Measurements from ENCODE around the gene PHACTR3. TPM values are rescaled to one million over a fixed set of nuclear protein-coding genes. Genes with fewer than 3 reads are reported as not detected.

The PHACTR3 gene
- total RNA-seq, 1 donor from 2014 or later, result not detected

- no peaks in the 10 kb centered on the region for H3K9me3 Mint-ChIP-seq
- peaks cover 3% of the 10 kb centered on the region for H3K4me1 Mint-ChIP-seq (ENCODE audit: low read depth)
- H3K27me3 Mint-ChIP-seq (ENCODE audit: low read depth), result no peaks in the 10 kb centered on the region
- DNase-seq (ENCODE audit: low spot score), result no peak
- intact Hi-C loops (cut with micrococcal nuclease), result no loop called here
- no peak overlapping the region for H3K27ac Mint-ChIP-seq
- H3K36me3 Mint-ChIP-seq (ENCODE audit: low read depth), result no peaks in the 10 kb centered on the region
- H3K4me3 Mint-ChIP-seq (ENCODE audit: low read depth), result no peak overlapping the region
Observed at GRCh38 chr20:59587570-59587969, 16.8 kb upstream of the PHACTR3 start.

GRCh38 chr20:59588236-59588855 is 16.0 kb upstream of the PHACTR3 start:
- DNase-seq (ENCODE audit: low spot score), result no peak
- intact Hi-C loops (cut with micrococcal nuclease), result no loop called here
- no peaks in the 10 kb centered on the region for H3K9me3 Mint-ChIP-seq
- no peak overlapping the region for H3K4me3 Mint-ChIP-seq (ENCODE audit: low read depth)
- peaks cover 3% of the 10 kb centered on the region for H3K4me1 Mint-ChIP-seq (ENCODE audit: low read depth)
- no peaks in the 10 kb centered on the region for H3K36me3 Mint-ChIP-seq (ENCODE audit: low read depth)
- no peak overlapping the region for H3K27ac Mint-ChIP-seq
- no peaks in the 10 kb centered on the region for H3K27me3 Mint-ChIP-seq (ENCODE audit: low read depth)

GRCh38 chr20:59589086-59589684 is 15.2 kb upstream of the PHACTR3 start:
- no peak overlapping the region for H3K27ac Mint-ChIP-seq
- peaks cover 3% of the 10 kb centered on the region for H3K4me1 Mint-ChIP-seq (ENCODE audit: low read depth)
- intact Hi-C loops (cut with micrococcal nuclease), result no loop called here
- H3K36me3 Mint-ChIP-seq (ENCODE audit: low read depth), result no peaks in the 10 kb centered on the region
- DNase-seq (ENCODE audit: low spot score), result no peak
- no peak overlapping the region for H3K4me3 Mint-ChIP-seq (ENCODE audit: low read depth)
- no peaks in the 10 kb centered on the region for H3K9me3 Mint-ChIP-seq
- peaks cover 2% of the 10 kb centered on the region for H3K27me3 Mint-ChIP-seq (ENCODE audit: low read depth)

- Mint-ChIP-seq H3K27ac (no peak overlapping the region), H3K4me1 (ENCODE audit: low read depth) (peaks cover under 1% of the 10 kb centered on the region), H3K9me3 (no peaks in the 10 kb centered on the region), H3K4me3 (ENCODE audit: low read depth) (no peak overlapping the region), H3K36me3 (ENCODE audit: low read depth) (no peaks in the 10 kb centered on the region), H3K27me3 (ENCODE audit: low read depth) (peaks cover 12% of the 10 kb centered on the region)
- no peak for DNase-seq (ENCODE audit: low spot score)
- intact Hi-C loops (cut with micrococcal nuclease), result loop anchor here (10.0 kb wide), 1 partner anchor 264 kb away; no protein-coding TSS in a partner anchor
Observed at GRCh38 chr20:59591061-59591460, 13.3 kb upstream of the PHACTR3 start.

- no peaks in the 10 kb centered on the region for H3K9me3 Mint-ChIP-seq
- no peak for DNase-seq (ENCODE audit: low spot score)
- no peaks in the 10 kb centered on the region for H3K36me3 Mint-ChIP-seq (ENCODE audit: low read depth)
- H3K4me1 Mint-ChIP-seq (ENCODE audit: low read depth), result no peaks in the 10 kb centered on the region
- intact Hi-C loops (cut with micrococcal nuclease), result loop anchor here (10.0 kb wide), 1 partner anchor 258 kb away; no protein-coding TSS in a partner anchor
- H3K27ac Mint-ChIP-seq, result no peak overlapping the region
- H3K4me3 Mint-ChIP-seq (ENCODE audit: low read depth), result no peak overlapping the region
- peaks cover 18% of the 10 kb centered on the region for H3K27me3 Mint-ChIP-seq (ENCODE audit: low read depth)
Observed at GRCh38 chr20:59596690-59597089, 7.7 kb upstream of the PHACTR3 start.

GRCh38 chr20:59597240-59597639 is 7.1 kb upstream of the PHACTR3 start:
- intact Hi-C loops (cut with micrococcal nuclease), result loop anchor here (10.0 kb wide), 1 partner anchor 258 kb away; no protein-coding TSS in a partner anchor
- no peaks in the 10 kb centered on the region for H3K9me3 Mint-ChIP-seq
- no peak for DNase-seq (ENCODE audit: low spot score)
- no peaks in the 10 kb centered on the region for H3K36me3 Mint-ChIP-seq (ENCODE audit: low read depth)
- H3K27me3 Mint-ChIP-seq (ENCODE audit: low read depth), result peaks cover 24% of the 10 kb centered on the region
- H3K4me3 Mint-ChIP-seq (ENCODE audit: low read depth), result no peak overlapping the region
- H3K27ac Mint-ChIP-seq, result no peak overlapping the region
- H3K4me1 Mint-ChIP-seq (ENCODE audit: low read depth), result no peaks in the 10 kb centered on the region

- intact Hi-C loops (cut with micrococcal nuclease), result loop anchor here (2.0 to 10.0 kb wide), 2 partner anchors 152 to 256 kb away; no protein-coding TSS in a partner anchor
- H3K27me3 Mint-ChIP-seq (ENCODE audit: low read depth), result peaks cover 38% of the 10 kb centered on the region
- H3K9me3 Mint-ChIP-seq, result no peaks in the 10 kb centered on the region
- no peak overlapping the region for H3K4me3 Mint-ChIP-seq (ENCODE audit: low read depth)
- no peaks in the 10 kb centered on the region for H3K36me3 Mint-ChIP-seq (ENCODE audit: low read depth)
- no peak for DNase-seq (ENCODE audit: low spot score)
- no peaks in the 10 kb centered on the region for H3K4me1 Mint-ChIP-seq (ENCODE audit: low read depth)
- H3K27ac Mint-ChIP-seq, result no peak overlapping the region
Observed at GRCh38 chr20:59598625-59599310, 5.6 kb upstream of the PHACTR3 start.

GRCh38 chr20:59599941-59600340 is 4.4 kb upstream of the PHACTR3 start:
- Mint-ChIP-seq H3K36me3 (ENCODE audit: low read depth) (no peaks in the 10 kb centered on the region), H3K27me3 (ENCODE audit: low read depth) (peaks cover 31% of the 10 kb centered on the region), H3K4me1 (ENCODE audit: low read depth) (no peaks in the 10 kb centered on the region), H3K9me3 (no peaks in the 10 kb centered on the region), H3K27ac (no peak overlapping the region), H3K4me3 (ENCODE audit: low read depth) (no peak overlapping the region)
- DNase-seq (ENCODE audit: low spot score), result no peak
- intact Hi-C loops (cut with micrococcal nuclease), result loop anchor here (2.0 to 10.0 kb wide), 2 partner anchors 151 to 255 kb away; no protein-coding TSS in a partner anchor

- Mint-ChIP-seq H3K4me3 (ENCODE audit: low read depth) (no peak overlapping the region), H3K9me3 (no peaks in the 10 kb centered on the region), H3K36me3 (ENCODE audit: low read depth) (no peaks in the 10 kb centered on the region), H3K27me3 (ENCODE audit: low read depth) (peaks cover 29% of the 10 kb centered on the region), H3K4me1 (ENCODE audit: low read depth) (no peaks in the 10 kb centered on the region), H3K27ac (no peak overlapping the region)
- DNase-seq (ENCODE audit: low spot score), result no peak
- intact Hi-C loops (cut with micrococcal nuclease), result no loop called here
Observed at GRCh38 chr20:59600472-59600871, 3.9 kb upstream of the PHACTR3 start.

GRCh38 chr20:59602546-59603080 is 1.7 kb upstream of the PHACTR3 start:
- no peaks in the 10 kb centered on the region for H3K36me3 Mint-ChIP-seq (ENCODE audit: low read depth)
- no peaks in the 10 kb centered on the region for H3K4me1 Mint-ChIP-seq (ENCODE audit: low read depth)
- no peaks in the 10 kb centered on the region for H3K9me3 Mint-ChIP-seq
- no peak overlapping the region for H3K4me3 Mint-ChIP-seq (ENCODE audit: low read depth)
- no peak overlapping the region for H3K27ac Mint-ChIP-seq
- peaks cover 43% of the 10 kb centered on the region for H3K27me3 Mint-ChIP-seq (ENCODE audit: low read depth)
- DNase-seq (ENCODE audit: low spot score), result no peak
- intact Hi-C loops (cut with micrococcal nuclease), result no loop called here

GRCh38 chr20:59603176-59603575 is 1.2 kb upstream of the PHACTR3 start:
- intact Hi-C loops (cut with micrococcal nuclease), result no loop called here
- Mint-ChIP-seq H3K9me3 (no peaks in the 10 kb centered on the region), H3K27ac (no peak overlapping the region), H3K27me3 (ENCODE audit: low read depth) (peaks cover 46% of the 10 kb centered on the region), H3K36me3 (ENCODE audit: low read depth) (no peaks in the 10 kb centered on the region), H3K4me1 (ENCODE audit: low read depth) (no peaks in the 10 kb centered on the region), H3K4me3 (ENCODE audit: low read depth) (no peak overlapping the region)
- DNase-seq (ENCODE audit: low spot score), result no peak

GRCh38 chr20:59604741-59605600 is 631 bp downstream of the PHACTR3 start:
- H3K36me3 Mint-ChIP-seq (ENCODE audit: low read depth), result no peaks in the 10 kb centered on the region
- peaks cover 3% of the 10 kb centered on the region for H3K4me1 Mint-ChIP-seq (ENCODE audit: low read depth)
- H3K4me3 Mint-ChIP-seq (ENCODE audit: low read depth), result no peak overlapping the region
- H3K27ac Mint-ChIP-seq, result no peak overlapping the region
- H3K27me3 Mint-ChIP-seq (ENCODE audit: low read depth), result peaks cover 51% of the 10 kb centered on the region
- H3K9me3 Mint-ChIP-seq, result no peaks in the 10 kb centered on the region
- intact Hi-C loops (cut with micrococcal nuclease), result no loop called here
- no peak for DNase-seq (ENCODE audit: low spot score)
